Urothelium cell line (cell line): Measurements from ENCODE around the gene HOXB5.

ENCODE experiments used
- DNase-seq: peaks from one replicate; pipeline ENCODE4 v3.0.0; 2011; ENCODE audit warnings: low spot score, mixed read lengths
- FAIRE-seq: peaks from 2 replicates; lab custom pipeline; 2011; peaks lifted over from hg19 to GRCh38; lab: Jason Lieb, UNC

Gene HOXB5

GRCh38 chr17:48617471-48618255 lies 24.1 kb upstream of the HOXB5 start:
- no peak for DNase-seq
- no peak for FAIRE-seq

GRCh38 chr17:48616717-48617470 lies 23.3 kb upstream of the HOXB5 start:
- FAIRE-seq = no peak
- DNase-seq = no peak

GRCh38 chr17:48615963-48616716 lies 22.6 kb upstream of the HOXB5 start:
- no peak for FAIRE-seq
- no peak for DNase-seq

DNA sequence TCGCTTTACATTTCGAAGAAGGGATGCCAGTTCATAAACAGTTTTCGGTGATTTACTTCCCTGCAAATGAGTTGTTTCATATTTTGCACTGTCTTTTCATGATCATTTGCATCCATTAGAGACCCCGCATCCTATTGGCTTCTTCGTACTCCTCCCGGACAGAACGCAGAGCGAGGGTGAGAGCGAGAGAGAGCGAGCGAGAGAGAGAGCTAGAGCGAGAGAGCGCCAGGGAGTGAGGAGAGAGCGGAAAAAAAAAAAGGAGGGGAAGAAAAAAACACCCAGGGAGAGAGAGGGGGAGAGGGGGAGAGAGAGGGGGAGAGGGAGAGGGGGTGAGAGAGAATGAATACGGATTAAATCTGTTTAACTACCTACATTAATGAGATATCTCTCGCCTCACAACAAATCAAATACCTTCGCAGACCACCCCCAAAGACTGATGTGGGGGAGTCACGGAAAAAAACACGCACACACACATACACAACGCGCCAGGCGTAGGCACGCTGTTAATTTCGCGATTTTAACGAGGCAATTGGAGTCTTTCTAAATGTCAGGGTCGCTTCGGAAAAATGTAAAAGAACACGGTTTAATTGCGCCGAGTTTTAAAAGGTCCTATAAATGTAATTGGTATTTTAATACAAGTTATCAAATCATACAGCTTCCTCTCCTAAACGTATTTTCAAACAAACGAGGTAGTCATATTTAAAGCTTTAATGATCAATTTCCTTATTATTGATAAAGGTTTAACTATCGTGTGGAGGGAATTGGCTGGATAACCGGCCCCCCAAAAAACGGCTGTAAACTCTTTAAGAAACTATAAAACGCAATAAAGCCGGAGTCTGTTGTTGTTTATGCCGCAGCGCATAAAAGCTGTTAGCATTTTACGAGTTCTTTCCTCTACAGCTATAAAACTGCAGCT lies 21.7 kb upstream of the HOXB5 start, which contains the start of gene HOXB8:
TSS of gene HOXB8 (minus strand) at position 246 of the 916 bp plus-strand sequence. CDS start 588 bp downstream, outside the sequence.
- no peak for FAIRE-seq
- DNase-seq = no peak

DNA sequence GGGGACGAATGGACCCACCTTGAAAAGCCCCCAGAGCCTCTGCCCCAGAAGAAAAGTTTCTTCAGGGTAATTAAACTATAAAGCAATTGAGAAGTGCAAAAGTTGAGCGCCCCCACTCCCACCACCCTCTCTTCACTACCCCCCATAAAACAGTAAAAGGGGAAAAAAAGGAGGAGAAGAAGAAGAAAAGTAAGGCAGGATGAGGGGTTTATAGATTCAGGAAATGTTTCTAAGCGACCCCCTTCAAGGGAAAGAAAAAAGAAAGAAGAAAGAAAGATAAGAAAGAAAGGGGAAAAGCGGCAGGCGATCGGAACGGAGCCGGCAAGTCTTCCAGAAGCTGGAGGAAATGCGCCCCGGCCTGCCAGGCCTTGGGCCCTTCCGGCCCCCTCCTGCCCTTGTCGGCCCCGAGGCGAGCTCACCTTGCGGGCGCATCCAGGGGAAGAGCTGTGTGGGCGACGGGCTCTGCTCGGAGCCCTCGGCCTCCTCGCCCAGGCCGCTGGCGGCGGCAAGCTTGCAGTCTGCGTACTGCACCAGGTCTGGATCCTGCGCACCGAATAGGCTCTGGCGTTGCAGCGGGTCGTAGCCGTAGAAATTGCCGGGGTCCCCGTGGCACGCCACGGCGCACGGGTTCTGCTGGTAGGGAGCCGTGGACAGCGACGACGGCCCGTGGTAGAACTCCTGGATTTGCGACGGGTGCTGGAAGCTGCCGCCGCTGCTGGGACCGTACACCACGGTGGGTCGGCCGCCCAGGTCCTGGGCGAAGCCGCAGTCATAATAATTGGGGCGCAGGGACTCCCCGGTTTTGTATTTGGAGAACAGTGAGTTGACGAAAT lies 20.5 kb upstream of the HOXB5 start:
- DNase-seq = no peak
- FAIRE-seq = no peak

DNA sequence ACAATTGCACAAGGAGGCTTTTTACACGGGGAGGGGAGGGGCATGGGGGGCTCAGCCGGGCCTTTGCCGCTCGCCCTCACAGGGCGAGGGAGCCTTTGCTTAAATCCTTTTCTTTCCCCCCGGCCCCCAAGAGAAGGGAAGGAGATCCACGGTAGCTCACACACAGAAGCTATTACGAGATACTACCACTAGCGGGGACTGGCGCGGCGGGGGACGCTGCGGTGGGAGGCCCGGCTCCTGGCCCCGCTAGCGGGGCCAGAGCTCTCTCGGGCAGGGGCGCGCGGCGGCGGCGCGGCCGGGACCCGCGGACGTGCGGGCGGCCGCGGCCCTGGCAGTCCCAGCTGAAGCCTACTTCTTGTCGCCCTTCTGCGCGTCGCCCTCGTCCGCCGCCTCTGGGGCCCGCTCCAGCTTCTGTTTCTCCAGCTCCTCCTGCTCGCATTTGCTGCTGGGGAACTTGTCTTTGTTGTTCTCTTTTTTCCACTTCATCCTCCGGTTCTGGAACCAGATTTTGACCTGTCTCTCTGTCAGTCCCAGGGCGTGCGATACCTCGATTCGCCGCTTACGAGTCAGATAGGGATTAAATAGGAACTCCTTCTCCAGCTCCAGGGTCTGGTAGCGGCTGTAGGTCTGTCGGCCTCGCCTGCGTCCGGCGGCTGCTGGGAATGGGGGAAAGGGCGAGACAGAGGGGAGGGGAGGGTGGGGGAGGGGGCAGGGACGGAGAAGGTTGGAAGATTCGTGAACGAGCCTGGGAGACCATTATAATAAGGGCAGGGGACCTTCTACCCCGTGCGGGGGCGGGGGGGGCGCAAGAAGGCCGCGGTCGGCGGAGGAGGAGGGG lies 19.5 kb upstream of the HOXB5 start:
- DNase-seq (no peak), FAIRE-seq (no peak)

- DNase-seq (no peak), FAIRE-seq (no peak)
Measured at GRCh38 chr17:48612456-48612853, 18.9 kb upstream of the HOXB5 start.

- FAIRE-seq (no peak), DNase-seq (peak; percentile 31)
Measured at GRCh38 chr17:48611681-48612455, 18.3 kb upstream of the HOXB5 start.

DNA sequence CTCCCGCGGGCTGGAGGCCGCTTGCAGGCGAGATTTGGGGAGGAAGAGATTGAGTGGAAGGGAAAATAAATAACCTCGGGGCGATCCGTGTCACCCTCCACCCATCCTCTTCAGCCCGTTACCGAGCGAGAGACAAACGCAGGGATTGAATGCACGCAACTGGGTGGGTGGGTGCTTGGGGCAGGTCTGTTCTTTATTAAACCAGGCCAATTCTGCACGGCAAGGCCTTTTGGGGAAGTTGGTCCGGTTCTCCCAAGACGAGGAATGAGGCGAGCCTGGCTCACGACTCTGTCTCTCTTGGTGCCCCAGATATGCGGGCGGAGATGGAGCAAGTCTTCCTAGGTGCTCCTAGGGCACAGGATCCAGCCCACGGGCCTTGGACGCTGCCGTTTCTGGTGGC lies 17.6 kb upstream of the HOXB5 start:
- FAIRE-seq (no peak), DNase-seq (peak; percentile 52)

DNA sequence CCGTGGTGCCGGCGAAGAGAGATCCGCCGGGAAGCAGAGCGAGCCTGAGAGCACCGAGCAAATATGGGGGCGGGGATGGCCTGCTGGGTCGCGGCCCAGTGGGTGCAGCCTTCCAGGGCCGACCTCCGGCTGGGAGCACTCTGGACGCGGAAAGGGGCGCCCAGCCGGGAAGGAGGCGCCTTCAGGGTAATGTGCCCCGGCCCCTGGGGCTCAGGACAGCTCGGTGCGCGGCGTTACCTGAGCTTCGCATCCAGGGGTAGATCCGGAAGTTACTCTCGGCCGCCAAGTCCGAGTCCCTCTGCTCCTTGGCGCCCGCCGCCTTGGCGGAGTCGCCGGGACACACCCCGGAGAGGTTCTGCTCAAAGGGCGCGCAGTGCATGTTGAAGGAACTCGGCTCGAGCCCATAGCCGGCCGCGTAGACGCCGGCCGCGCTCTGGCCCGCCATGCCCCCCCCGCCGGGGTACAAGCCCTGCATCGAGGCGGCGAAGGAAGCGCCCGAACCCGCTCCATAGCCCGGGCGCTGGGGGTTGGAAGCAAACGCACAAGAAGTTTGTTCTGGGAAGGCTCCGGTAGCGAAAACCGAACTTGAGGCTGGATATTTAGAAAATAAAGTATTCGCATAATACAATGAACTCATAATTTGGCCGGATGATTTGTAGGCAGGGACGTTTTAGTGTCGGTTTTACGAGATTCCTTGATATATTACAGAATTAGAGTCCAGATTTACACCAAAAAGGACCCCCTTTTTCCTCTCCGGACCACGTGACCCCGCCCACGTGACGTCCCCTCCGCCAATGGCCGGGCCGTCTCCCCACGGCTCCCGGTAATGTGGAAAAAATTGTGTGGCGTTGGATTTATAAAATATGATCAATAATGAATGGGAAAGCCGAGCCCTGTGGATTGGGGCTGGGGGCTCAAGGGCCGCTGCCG lies 17.0 kb upstream of the HOXB5 start, which contains the start of gene HOXB7:
TSS of gene HOXB7 (minus strand) at position 736 of the 930 bp plus-strand sequence. CDS start at position 637, 99 bp downstream.
- FAIRE-seq (no peak), DNase-seq (peak; percentile 84)

DNA sequence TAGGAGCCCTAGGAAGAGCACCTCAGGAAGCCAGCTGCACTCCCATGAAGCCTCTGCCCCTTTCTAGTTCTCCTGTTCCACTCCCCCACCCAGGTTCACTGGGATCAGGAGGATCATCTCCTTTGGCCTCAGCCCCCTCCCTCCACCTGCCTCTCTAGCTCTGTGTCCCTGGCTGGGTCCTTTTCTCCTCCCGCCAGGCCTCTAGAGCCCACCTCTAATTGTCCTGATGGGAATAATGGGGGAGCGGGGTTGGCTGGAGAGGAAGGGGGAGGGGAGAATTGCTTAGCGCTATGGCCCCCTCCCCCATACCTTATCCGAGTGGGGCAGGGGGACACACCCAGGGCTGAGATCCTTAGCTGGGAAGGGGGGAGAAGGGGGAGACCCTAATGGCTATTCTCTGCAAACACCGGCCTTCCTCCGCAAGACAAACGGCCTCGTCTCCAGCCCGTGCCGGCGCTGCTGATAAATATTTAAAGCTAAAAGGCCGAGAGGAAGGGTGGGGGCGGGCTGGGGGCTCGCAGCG lies 16.2 kb upstream of the HOXB5 start:
- FAIRE-seq = no peak
- DNase-seq = no peak

- DNase-seq (no peak), FAIRE-seq (no peak)
Measured at GRCh38 chr17:48609033-48609432, 15.5 kb upstream of the HOXB5 start.

DNA sequence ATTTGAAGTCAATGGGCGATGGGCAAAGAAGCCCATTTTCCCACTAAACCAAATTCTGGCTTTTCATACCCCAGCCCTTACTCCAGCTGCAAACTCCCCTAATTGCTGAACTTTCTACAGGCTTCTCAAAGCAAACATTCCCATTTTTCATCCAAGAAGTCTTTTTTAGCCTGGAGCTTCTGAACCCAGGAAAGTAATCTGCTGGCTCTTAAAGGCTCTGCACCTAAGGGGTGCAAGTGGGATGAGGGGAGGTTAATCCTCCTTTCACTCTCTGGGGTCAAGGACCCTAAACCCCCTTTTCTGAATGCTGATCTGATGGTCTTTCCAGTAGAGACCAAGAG lies 14.9 kb upstream of the HOXB5 start:
- DNase-seq (no peak), FAIRE-seq (no peak)

DNA sequence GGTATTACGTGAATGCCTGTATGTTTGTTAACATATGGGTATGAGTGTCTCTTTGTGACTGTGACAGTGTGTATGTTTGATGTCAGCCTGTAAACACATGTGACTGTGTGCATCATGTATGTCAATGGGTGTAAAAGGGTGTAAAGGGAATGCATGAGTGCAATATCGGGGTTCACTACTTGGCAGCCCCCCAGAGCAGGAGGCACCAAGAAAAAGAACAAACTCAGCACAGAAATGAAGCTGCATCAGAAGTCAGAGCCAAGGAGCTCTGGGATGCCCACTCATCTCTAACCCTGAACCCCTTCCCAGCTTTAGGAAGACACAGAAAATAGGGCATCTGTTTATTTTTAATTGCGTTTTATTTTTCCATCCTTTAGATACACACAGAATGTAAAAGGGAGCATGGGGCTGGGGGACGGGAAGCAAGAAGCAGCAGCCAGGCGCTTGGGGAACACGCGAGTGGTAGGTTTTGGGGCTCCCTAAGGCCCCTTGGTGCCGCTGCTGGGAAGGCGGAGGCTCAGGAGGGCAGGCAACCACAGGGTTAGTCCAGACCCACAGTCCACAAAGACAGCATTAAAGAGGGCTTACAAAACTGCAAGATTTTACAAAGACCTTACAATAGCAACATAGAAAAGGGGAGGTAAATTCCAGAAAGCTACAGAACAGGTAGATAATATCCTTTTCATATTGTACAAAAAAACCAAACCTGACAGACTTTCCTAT lies 13.5 kb upstream of the HOXB5 start:
- DNase-seq = no peak
- no peak for FAIRE-seq

DNA sequence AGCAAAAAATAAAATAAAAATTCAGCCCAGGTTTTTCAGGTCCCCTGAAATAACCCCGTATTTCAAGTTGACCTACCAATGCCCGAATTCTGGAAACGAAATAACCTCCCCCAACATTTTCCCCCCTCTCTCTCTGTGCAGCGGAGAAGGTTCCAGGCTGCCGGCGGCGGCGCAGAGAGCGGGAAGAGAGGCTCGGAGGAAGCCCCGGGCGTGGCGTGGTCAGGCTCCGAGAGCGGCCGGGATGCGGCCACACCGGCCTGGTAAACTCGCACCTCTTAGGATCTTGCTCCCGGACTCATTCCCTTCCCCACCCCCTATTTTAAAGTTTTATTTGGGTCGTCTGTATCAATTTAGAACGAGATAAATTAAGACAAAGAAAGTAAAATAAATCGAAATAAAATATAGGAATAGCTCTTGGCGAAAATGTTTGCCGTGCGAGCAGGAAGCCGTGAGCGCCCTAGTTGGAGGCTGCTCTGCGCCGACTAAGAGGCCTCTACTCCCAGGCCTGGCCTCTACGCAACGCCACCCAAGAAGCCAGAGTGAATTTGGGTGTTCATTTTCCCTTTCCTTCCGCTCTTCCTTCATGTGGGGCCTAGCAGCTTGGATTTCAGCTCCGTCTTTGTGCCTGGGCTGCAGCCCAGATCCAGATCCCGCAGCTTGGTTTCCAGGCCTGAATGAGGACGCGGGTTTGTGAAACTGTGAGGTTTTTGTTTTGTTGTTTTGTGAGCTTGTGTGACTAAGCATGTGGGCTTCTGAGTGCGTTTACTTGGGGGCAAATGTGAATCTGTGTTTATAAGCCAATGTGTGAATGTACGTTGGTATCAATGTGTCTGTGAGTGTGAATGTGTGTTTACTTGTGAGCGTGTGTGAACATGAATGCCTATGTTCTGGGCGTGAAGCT lies 12.7 kb upstream of the HOXB5 start:
- FAIRE-seq (no peak), DNase-seq (no peak)
